Osteocyte (in vitro differentiated cells): ENCODE results near the gene NUDT3. TPM values are rescaled to one million over a fixed set of nuclear protein-coding genes. Genes with fewer than 3 reads are reported as not detected.
"Not testable (repeated sequence)": the region's sequence is repeated elsewhere in the genome, so short reads cannot be mapped to it uniquely, and the experiment has no call there.

Experiments used
- DNase-seq: peaks from one replicate; pipeline ENCODE4 v3.0.0; 2021; ENCODE audit warnings: mixed read lengths; ENCODE audit not compliant: unreplicated experiment; ENCODE audit errors: extremely low spot score
- H3K27ac Mint-ChIP-seq: one replicate; pipeline ENCODE4 v1.8.0; 2021; ENCODE audit warnings: mild to moderate bottlenecking, mixed read lengths; ENCODE audit not compliant: unreplicated experiment
- H3K27me3 Mint-ChIP-seq: one replicate; pipeline ENCODE4 v1.8.0; 2021; ENCODE audit warnings: mixed read lengths; ENCODE audit not compliant: unreplicated experiment
- H3K36me3 Mint-ChIP-seq: one replicate; pipeline ENCODE4 v1.8.0; 2021; ENCODE audit warnings: mixed read lengths; ENCODE audit not compliant: unreplicated experiment
- H3K4me1 Mint-ChIP-seq: one replicate; pipeline ENCODE4 v1.8.0; 2021; ENCODE audit warnings: mixed read lengths; ENCODE audit not compliant: unreplicated experiment
- H3K4me3 Mint-ChIP-seq: one replicate; pipeline ENCODE4 v1.8.0; 2021; ENCODE audit warnings: mild to moderate bottlenecking, moderate library complexity, mixed read lengths; ENCODE audit not compliant: unreplicated experiment
- H3K9me3 Mint-ChIP-seq: one replicate; pipeline ENCODE4 v1.8.0; 2021; ENCODE audit warnings: mixed read lengths; ENCODE audit not compliant: unreplicated experiment
- total RNA-seq: library from RNA; stranded (reverse); gene quantifications from 2 replicates; pipeline ENCODE4 v1.2.1, GENCODE V29; 2021
- TF ChIP-seq, protein P1 (sequence below): fragments of 200-600 bp; sonication (generic); IDR thresholded peaks from 2 replicates; pipeline ENCODE4 v1.5.0; 2021; ENCODE audit warnings: antibody characterized with exemption, mild to moderate bottlenecking, moderate library complexity

The NUDT3 gene
- total RNA-seq, 1 donor from 2014 or later: 32.0 TPM

DNA sequence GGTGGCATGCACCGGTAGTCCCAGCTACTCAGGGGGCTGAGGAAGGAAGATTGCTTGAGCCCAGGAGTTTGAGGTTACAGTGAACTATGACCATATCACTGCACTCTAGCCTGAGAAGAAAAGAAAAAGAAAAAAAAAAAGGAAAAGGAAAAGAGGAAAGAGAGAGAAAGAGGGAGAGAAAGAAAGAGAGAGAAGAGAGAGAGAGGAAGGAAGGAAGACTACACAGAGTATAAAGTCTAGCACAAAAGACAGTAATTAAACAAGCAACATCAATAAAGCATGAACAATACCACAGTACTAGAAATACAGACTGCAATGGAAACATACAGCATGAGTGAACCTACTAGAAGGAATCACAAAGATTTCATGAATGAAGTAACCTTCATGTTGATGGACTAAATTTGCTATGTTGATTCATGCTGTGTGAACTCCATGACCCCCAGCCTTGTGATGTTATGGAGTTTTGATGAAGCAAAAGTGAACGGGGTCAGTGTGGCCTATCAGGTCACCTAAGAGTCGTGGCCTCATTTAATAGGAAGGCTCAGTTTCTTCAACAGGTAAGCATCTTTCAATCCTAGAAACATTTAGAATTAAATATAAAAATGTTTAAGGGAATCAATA is 57.6 kb downstream of the NUDT3 start:
- no peaks in the 10 kb centered on the region for H3K9me3 Mint-ChIP-seq
- peaks cover 33% of the 10 kb centered on the region for H3K4me1 Mint-ChIP-seq
- H3K27ac Mint-ChIP-seq: peak overlapping the region; percentile 67
- no peak overlapping the region for H3K4me3 Mint-ChIP-seq
- H3K27me3 Mint-ChIP-seq: no peaks in the 10 kb centered on the region
- no peak for DNase-seq
- TF ChIP-seq, protein P1, sequence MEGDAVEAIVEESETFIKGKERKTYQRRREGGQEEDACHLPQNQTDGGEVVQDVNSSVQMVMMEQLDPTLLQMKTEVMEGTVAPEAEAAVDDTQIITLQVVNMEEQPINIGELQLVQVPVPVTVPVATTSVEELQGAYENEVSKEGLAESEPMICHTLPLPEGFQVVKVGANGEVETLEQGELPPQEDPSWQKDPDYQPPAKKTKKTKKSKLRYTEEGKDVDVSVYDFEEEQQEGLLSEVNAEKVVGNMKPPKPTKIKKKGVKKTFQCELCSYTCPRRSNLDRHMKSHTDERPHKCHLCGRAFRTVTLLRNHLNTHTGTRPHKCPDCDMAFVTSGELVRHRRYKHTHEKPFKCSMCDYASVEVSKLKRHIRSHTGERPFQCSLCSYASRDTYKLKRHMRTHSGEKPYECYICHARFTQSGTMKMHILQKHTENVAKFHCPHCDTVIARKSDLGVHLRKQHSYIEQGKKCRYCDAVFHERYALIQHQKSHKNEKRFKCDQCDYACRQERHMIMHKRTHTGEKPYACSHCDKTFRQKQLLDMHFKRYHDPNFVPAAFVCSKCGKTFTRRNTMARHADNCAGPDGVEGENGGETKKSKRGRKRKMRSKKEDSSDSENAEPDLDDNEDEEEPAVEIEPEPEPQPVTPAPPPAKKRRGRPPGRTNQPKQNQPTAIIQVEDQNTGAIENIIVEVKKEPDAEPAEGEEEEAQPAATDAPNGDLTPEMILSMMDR: no peak
- peaks cover 13% of the 10 kb centered on the region for H3K36me3 Mint-ChIP-seq

DNA sequence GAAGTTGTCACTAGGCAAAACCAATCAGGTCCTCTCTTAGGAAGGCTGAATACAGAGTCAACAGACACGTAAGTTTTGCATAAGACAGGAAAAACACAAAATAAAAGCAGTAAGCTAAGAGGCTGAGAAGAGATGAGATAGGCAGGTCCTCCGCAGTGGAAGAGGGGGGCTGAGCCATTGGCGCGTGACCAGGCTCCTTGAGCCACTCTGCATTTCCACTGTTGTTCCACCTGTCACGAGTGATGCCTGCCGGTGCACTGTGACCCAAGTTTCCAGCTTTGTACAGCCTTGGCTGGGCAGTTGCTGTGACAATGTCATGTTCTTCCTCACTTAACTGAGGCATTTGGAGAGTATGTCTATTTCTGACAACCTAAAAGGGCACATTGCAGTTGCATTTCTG is 58.6 kb downstream of the NUDT3 start:
- H3K27me3 Mint-ChIP-seq: no peaks in the 10 kb centered on the region

DNA sequence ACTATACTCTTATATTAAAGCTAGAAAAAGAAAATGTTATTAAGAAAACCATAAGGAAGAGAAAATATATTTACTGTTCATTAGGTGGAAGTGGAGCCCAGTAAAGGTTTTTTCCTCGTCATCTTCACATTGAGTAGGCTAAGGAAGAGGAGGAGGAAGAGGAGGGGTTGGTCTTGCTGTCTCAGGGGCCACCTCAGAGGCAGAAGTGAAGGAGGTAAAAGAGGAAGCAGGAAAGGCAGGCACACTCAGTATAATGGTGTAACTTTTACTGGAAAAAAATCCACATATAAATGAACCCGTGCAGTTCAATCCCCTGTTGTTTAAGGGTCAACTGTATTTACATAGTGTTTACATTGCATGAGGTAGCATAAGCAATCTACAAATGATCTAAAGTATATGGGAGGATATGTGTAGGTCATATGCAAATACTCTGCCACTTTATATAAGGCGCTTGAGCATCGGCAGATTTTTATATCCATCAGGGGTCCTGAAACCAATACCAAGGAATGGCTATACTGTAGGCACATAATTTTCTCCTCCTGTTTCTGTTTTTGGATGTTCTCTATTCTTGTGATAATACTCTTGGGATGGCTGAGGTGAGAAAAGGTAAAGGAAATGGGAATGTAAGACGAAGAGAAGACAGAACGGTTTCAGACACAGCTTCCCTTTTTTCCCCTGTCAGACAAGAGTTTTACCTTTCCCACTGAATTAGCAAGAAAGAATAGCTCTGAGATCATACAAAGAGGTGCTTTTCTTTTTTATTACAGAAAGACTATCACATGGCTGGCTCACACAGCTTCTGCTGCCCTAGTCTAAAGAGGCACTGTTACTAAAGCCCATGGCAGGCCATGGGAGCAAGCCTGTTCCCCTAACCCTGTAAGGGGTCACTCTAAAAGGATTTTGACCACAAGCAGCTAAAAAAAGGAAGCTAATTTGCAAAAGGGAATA is 59.9 kb downstream of the NUDT3 start:
- Mint-ChIP-seq H3K9me3 (no peaks in the 10 kb centered on the region), H3K27me3 (no peaks in the 10 kb centered on the region), H3K36me3 (peaks cover 8% of the 10 kb centered on the region), H3K4me1 (peaks cover 23% of the 10 kb centered on the region), H3K4me3 (no peak overlapping the region), H3K27ac (no peak overlapping the region)
- TF ChIP-seq, protein P1: no peak
- DNase-seq: no peak

More for the DNA sequence above, 58.6 kb downstream of the NUDT3 start:
- H3K4me3 Mint-ChIP-seq: no peak overlapping the region
- H3K36me3 Mint-ChIP-seq: peaks cover 10% of the 10 kb centered on the region
- H3K9me3 Mint-ChIP-seq: no peaks in the 10 kb centered on the region
- no peak for DNase-seq
- H3K27ac Mint-ChIP-seq: no peak overlapping the region
- H3K4me1 Mint-ChIP-seq: peaks cover 31% of the 10 kb centered on the region
- TF ChIP-seq, protein P1: no peak

DNA sequence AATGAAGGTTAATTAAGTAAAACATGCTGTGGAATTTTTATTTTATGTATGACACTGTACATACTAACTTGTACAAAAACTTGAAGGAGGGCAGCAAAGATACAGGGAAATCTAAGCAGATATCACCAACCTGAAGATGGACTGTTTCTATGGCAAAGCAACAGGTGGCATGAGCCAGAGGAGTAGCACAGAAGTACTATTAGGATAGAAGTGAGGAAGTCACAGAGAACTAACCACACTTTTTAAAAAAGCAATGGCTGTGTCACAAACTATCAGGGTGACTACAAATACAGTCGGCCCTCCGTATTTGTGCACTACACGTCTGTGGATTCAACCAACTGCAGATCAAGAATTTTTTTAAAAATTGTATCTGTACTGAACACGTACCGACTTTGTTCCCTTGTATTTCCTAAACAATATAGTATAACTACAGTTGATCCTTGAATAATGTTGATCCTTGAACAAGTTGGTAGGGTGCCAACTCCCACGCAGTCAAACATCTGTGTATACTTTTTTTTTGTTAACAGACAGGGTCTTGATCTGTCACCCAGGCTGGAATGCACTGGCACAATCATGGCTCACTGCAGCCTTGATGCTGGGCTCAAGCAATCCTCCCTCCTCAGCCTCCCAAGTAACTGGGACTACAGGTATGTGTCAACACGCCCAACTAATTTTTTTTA is 61.0 kb downstream of the NUDT3 start:
- TF ChIP-seq, protein P1: no peak
- H3K27me3 Mint-ChIP-seq: no peaks in the 10 kb centered on the region
- H3K36me3 Mint-ChIP-seq: peaks cover 4% of the 10 kb centered on the region
- peaks cover 16% of the 10 kb centered on the region for H3K4me1 Mint-ChIP-seq
- H3K27ac Mint-ChIP-seq: no peak overlapping the region
- H3K4me3 Mint-ChIP-seq: no peak overlapping the region
- H3K9me3 Mint-ChIP-seq: no peaks in the 10 kb centered on the region
- no peak for DNase-seq

DNA sequence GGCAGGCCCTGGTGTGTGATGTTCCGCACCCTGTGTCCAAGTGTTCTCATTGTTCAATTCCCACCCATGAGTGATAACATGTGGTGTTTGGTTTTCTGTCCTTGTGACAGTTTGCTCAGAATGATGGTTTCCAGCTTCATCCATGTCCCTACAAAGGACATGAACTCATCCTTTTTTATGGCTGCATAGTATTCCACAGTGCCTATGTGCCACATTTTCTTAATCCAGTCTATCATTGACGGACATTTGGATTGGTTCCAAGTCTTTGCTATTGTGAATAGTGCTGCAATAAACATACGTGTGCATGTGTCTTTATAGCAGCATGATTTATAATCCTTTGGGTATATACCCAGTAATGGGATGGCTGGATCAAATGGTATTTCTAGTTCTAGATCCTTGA is 62.7 kb downstream of the NUDT3 start:
- not testable (repeated sequence) for H3K4me3 Mint-ChIP-seq, H3K9me3 Mint-ChIP-seq, H3K27me3 Mint-ChIP-seq, H3K36me3 Mint-ChIP-seq, H3K27ac Mint-ChIP-seq, DNase-seq
- peaks cover 17% of the 10 kb centered on the region for H3K4me1 Mint-ChIP-seq
